Activated CD8-positive, alpha-beta memory T cell treated with anti-CD3 and anti-CD28 coated beads, Interleukin-2, amount 10 ng/mL, durations not matched to agents 7 days and 5 days (primary cell): Measurements from ENCODE around the gene CWC22. TPM values are rescaled to one million over a fixed set of nuclear protein-coding genes. Genes with fewer than 3 reads are reported as not detected.

ENCODE experiments used
- total RNA-seq, 2 experiments: library from RNA; stranded (reverse); gene quantifications; one replicate each; pipeline ENCODE4 v1.2.3, GENCODE V29; 2021

CWC22 gene
- total RNA-seq, 2 experiments from 2014 or later, result 18.2 to 24.0 TPM

Other genes with a start within 250 kb of the CWC22 start
- not detected for gene ZNF385B, start 145.7 kb downstream of the CWC22 start, total RNA-seq